K562 treated with DMSO at 1 percent for 4 hours (cell line): ENCODE measurements around the gene PAIP2B. TPM values are rescaled to one million over a fixed set of nuclear protein-coding genes. Genes with fewer than 3 reads are reported as not detected.

Experiments used
- total RNA-seq: library from RNA; unstranded; fragments of 300-600 nt; gene quantifications from 2 replicates; pipeline ENCODE4 v1.2.3, GENCODE V29; 2022; ENCODE audit not compliant: insufficient read depth

PAIP2B gene, protein sequence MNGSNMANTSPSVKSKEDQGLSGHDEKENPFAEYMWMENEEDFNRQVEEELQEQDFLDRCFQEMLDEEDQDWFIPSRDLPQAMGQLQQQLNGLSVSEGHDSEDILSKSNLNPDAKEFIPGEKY
- 0.42 and 0.51 TPM in 2 replicates for total RNA-seq

DNA sequence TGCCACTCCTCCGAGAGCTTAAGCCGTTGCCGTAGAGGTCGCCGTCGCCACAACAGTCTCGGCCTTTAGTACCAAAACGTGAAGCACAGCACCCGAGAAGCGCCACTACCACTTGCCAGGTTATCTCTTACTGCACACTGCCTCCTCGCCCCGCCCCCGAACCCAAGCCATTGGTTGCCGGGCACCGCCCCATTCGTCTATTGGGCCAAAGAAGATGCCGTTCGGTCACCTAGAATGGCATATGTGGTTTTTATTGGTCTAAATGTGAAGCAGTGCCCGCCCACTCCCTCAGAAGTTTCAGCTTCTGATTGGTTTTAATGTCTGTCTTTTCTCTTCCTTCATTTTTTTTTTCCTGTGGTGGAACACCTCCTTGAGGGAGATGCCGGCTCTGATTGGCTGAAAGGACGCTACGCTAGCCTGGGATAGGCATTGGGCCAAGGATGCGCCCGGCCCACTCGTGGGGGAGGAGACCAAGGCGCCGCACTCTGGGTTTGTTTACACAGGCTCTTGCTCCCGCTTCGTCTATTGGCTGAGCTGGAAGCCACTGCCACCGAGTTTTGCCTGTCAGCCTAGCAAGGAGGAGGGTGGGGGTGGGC is at the start of gene PAIP2B:
Gene PAIP2B (minus strand): TSS at position 139 of the 596 bp plus-strand sequence. CDS start 24,514 bp downstream, outside the sequence.

Other genes with a start within 250 kb of the PAIP2B start
- not detected in 2 replicates for gene ANKRD53, start 248.5 kb downstream of the PAIP2B start, total RNA-seq
- gene TEX261, start 232.2 kb downstream of the PAIP2B start, total RNA-seq: 52.8 and 61.7 TPM in 2 replicates
- 35.1 and 58.0 TPM in 2 replicates for gene NAGK, start 158.5 kb downstream of the PAIP2B start, total RNA-seq
- 15.1 and 16.5 TPM in 2 replicates for gene MCEE, start 96.9 kb downstream of the PAIP2B start, total RNA-seq
- 16.9 and 20.2 TPM in 2 replicates for gene MPHOSPH10, start 96.5 kb downstream of the PAIP2B start, total RNA-seq
- 55.7 and 65.7 TPM in 2 replicates for gene ZNF638, start 104.7 kb upstream of the PAIP2B start, total RNA-seq
- gene DYSF, start 226.5 kb upstream of the PAIP2B start, total RNA-seq: 0.90 and 0.95 TPM in 2 replicates